AG04449 (cell line): ENCODE results near the gene LRBA.

Source experiments
- CTCF ChIA-PET: fragments of 350-600 bp; formaldehyde crosslinking; extraction: SDS; loops from one replicate; lab custom pipeline; 2021; ENCODE audit warnings: antibody characterized with exemption; lab: Yijun Ruan, JAX
- POLR2A ChIA-PET: fragments of 400-600, 350-600 bp; formaldehyde crosslinking; extraction: SDS; loops from one replicate; lab custom pipeline; 2020; ENCODE audit warnings: antibody characterized with exemption, inconsistent platforms; lab: Yijun Ruan, JAX
- DNase-seq: peaks from one replicate; pipeline ENCODE4 v3.0.0-alpha.2; 2010; ENCODE audit warnings: low read depth, low spot score
- H3K4me3 ChIP-seq: 2 replicates; pipeline ENCODE4 v1.5.1; 2011; ENCODE audit warnings: low read depth, mild to moderate bottlenecking, control low read depth, low read length
- TF ChIP-seq, protein P1 (sequence below): IDR thresholded peaks from one replicate; pipeline ENCODE4 v1.5.1; 2011; ENCODE audit warnings: mild to moderate bottlenecking, moderate library complexity, low read length, control low read depth, inconsistent platforms; ENCODE audit not compliant: insufficient read depth; ENCODE audit errors: missing control alignments

Gene LRBA

DNA sequence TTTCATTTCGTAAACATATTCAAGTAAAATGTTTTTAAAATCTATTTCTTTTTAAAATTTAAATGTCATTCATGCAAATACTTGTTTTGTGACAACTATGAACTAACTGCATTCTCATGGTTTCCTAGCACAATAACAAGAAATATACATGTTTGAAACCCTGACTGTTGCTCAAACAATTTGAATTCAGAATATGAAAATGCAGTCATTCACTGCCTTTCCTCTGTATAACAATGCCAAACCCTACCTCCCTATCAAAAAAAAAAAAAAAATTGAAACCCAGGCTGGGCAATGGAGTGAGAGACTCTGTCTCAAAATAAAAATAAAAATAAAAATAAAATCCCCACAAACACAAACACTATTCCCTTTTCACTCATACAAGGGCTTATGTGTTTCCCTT, 391.0 kb downstream of the LRBA start:
- TF ChIP-seq, protein P1, sequence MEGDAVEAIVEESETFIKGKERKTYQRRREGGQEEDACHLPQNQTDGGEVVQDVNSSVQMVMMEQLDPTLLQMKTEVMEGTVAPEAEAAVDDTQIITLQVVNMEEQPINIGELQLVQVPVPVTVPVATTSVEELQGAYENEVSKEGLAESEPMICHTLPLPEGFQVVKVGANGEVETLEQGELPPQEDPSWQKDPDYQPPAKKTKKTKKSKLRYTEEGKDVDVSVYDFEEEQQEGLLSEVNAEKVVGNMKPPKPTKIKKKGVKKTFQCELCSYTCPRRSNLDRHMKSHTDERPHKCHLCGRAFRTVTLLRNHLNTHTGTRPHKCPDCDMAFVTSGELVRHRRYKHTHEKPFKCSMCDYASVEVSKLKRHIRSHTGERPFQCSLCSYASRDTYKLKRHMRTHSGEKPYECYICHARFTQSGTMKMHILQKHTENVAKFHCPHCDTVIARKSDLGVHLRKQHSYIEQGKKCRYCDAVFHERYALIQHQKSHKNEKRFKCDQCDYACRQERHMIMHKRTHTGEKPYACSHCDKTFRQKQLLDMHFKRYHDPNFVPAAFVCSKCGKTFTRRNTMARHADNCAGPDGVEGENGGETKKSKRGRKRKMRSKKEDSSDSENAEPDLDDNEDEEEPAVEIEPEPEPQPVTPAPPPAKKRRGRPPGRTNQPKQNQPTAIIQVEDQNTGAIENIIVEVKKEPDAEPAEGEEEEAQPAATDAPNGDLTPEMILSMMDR: no peak
- H3K4me3 ChIP-seq: no peak overlapping the region
- ChIA-PET CTCF (no interaction called here), POLR2A (no interaction called here)
- no peak for DNase-seq

DNA sequence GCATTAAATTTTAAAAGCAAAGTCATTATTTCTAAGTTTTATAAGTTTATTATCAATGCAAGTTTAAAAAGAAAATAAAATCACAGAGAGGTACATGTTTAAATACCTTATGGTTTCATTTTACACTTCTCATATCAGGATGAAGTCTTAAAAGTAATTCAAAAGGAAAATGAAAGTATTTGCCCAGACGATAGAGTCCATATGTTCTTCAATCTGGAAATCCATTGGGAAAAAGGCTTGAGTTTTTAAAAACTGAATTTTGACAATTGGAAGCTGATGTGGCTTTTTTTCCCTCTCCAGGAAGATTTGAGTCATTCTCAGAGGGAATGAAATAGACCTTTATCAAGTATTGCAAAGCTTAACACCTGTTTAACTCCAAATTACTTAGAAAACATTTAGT, 396.0 kb downstream of the LRBA start:
- TF ChIP-seq, protein P1: no peak
- no peak overlapping the region for H3K4me3 ChIP-seq
- ChIA-PET CTCF (no interaction called here), POLR2A (no interaction called here)
- no peak for DNase-seq

DNA sequence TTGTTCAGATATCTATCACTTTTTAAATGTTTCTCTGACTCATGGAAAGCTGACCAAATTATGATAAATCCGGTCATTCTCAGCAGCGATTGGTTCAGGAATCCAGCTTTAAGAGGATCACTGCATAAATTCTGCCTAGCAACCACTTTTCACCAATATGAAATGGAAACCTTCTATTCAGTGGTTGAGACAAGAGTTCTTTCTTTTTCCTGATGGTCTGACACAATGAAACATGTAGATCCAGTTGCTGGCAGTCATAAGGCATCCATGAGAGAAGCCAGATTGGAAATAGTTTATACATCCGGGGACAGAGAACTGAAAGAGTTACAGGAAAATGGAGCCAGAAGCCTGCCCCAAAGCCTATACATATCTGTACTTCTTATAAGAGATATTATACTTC, 406.0 kb downstream of the LRBA start:
- ChIA-PET POLR2A (no interaction called here), CTCF (interaction anchor here (1.2 kb wide), 1 partner anchor 311 kb away, joined by 4 read pairs; no protein-coding TSS in a partner anchor)
- DNase-seq: no peak
- TF ChIP-seq, protein P1: no peak
- H3K4me3 ChIP-seq: no peak overlapping the region

- no peak for DNase-seq
- ChIA-PET POLR2A (no interaction called here), CTCF (interaction anchor here (1.1 kb wide), 1 partner anchor 262 kb away, joined by 3 read pairs; no protein-coding TSS in a partner anchor)
- H3K4me3 ChIP-seq: no peak overlapping the region
- TF ChIP-seq, protein P1: no peak
Measured at GRCh38 chr4:150600812-150601445, 414.2 kb downstream of the LRBA start.

GRCh38 chr4:150599547-150599946, 415.5 kb downstream of the LRBA start:
- no peak for DNase-seq
- TF ChIP-seq, protein P1: no peak
- ChIA-PET POLR2A (no interaction called here), CTCF (no interaction called here)
- H3K4me3 ChIP-seq: no peak overlapping the region

- ChIA-PET POLR2A (no interaction called here), CTCF (no interaction called here)
- TF ChIP-seq, protein P1: no peak
- DNase-seq: no peak
- H3K4me3 ChIP-seq: peak overlapping the region; percentile 15; the same call in 1 of the 2 replicates
Measured at GRCh38 chr4:150598909-150599308, 416.2 kb downstream of the LRBA start.
